ENCODE results near the gene HEY2.

HEY2 gene

GRCh38 chr6:125748406-125749172 is 843 bp upstream of the HEY2 start:
- H2AFZ ChIP-seq (ENCODE audit: low read length) = peak overlapping the region; percentile 80

GRCh38 chr6:125749865-125750691 is 646 bp downstream of the HEY2 start:
- no peaks in the 10 kb centered on the region for H4K20me1 ChIP-seq (ENCODE audit: insufficient read depth, low read length)
- H3F3A ChIP-seq (ENCODE audit: insufficient read depth, low read length) = peaks cover 42% of the 10 kb centered on the region
- H3K27ac ChIP-seq (ENCODE audit: low read length) = peak overlapping the region; percentile 50; the same call in 1 of the 2 replicates
- TF ChIP-seq CTCF (IDR thresholded peaks at IDR 0.05; ENCODE audit: low read length) = no peak
- TF ChIP-seq EZH2phosphoT487 (IDR thresholded peaks at IDR 0.05; ENCODE audit: low read length) = no peak
- TF ChIP-seq EZH2 (optimal IDR thresholded peaks at IDR 0.05; ENCODE audit: low read depth, low read length) = no peak
- peak overlapping the region; percentile 90 for H3K4me3 ChIP-seq (ENCODE audit: low read length)
- H3K36me3 ChIP-seq (replicated peaks; ENCODE audit: insufficient read depth, low read length) = no peaks in the 10 kb centered on the region
- peaks cover 6% of the 10 kb centered on the region; the same call in 1 of the 2 replicates for H3K4me1 ChIP-seq (ENCODE audit: low read length)
- H3K9me3 ChIP-seq (replicated peaks; ENCODE audit: insufficient read depth, low read length) = no peaks in the 10 kb centered on the region
- H3K27me3 ChIP-seq (replicated peaks; ENCODE audit: insufficient read depth, low read length) = no peaks in the 10 kb centered on the region
- peak overlapping the region; percentile 88 for H2AFZ ChIP-seq (ENCODE audit: low read length)
- peak; percentile 42 for DNase-seq
- H3K79me2 ChIP-seq (ENCODE audit: low read length) = no peaks in the 10 kb centered on the region
- no peaks in the 10 kb centered on the region for H3K9me2 ChIP-seq (replicated peaks; ENCODE audit: insufficient read depth, low read length)
- H3K9ac ChIP-seq (ENCODE audit: low read length) = peak overlapping the region; percentile 78
- peak overlapping the region; percentile 86 for H3K4me2 ChIP-seq (ENCODE audit: low read depth, low read length)

More at GRCh38 chr6:125748406-125749172, 843 bp upstream of the HEY2 start:
- H3K4me1 ChIP-seq (ENCODE audit: low read length) = peaks cover 6% of the 10 kb centered on the region; the same call in 1 of the 2 replicates
- H4K20me1 ChIP-seq (ENCODE audit: insufficient read depth, low read length) = no peaks in the 10 kb centered on the region
- H3K9ac ChIP-seq (ENCODE audit: low read length) = peak overlapping the region; percentile 94
- no peaks in the 10 kb centered on the region for H3K36me3 ChIP-seq (replicated peaks; ENCODE audit: insufficient read depth, low read length)
- peak overlapping the region; percentile 94 for H3K27ac ChIP-seq (ENCODE audit: low read length)
- H3K4me2 ChIP-seq (ENCODE audit: low read depth, low read length) = peak overlapping the region; percentile 89
- H3K9me3 ChIP-seq (replicated peaks; ENCODE audit: insufficient read depth, low read length) = no peaks in the 10 kb centered on the region
- H3F3A ChIP-seq (ENCODE audit: insufficient read depth, low read length) = peaks cover 42% of the 10 kb centered on the region
- no peaks in the 10 kb centered on the region for H3K79me2 ChIP-seq (ENCODE audit: low read length)
- peak overlapping the region; percentile 70 for H3K4me3 ChIP-seq (ENCODE audit: low read length)
- no peak for TF ChIP-seq EZH2phosphoT487 (IDR thresholded peaks at IDR 0.05; ENCODE audit: low read length)
- no peak for TF ChIP-seq CTCF (IDR thresholded peaks at IDR 0.05; ENCODE audit: low read length)
- DNase-seq = no peak
- no peaks in the 10 kb centered on the region for H3K9me2 ChIP-seq (replicated peaks; ENCODE audit: insufficient read depth, low read length)
- H3K27me3 ChIP-seq (replicated peaks; ENCODE audit: insufficient read depth, low read length) = no peaks in the 10 kb centered on the region

GRCh38 chr6:125750692-125751333 is 1.4 kb downstream of the HEY2 start:
- peak overlapping the region; percentile 50; the same call in 1 of the 2 replicates for H3K27ac ChIP-seq (ENCODE audit: low read length)
- H3K9me3 ChIP-seq (replicated peaks; ENCODE audit: insufficient read depth, low read length) = no peaks in the 10 kb centered on the region
- H3K27me3 ChIP-seq (replicated peaks; ENCODE audit: insufficient read depth, low read length) = no peaks in the 10 kb centered on the region
- peaks cover 6% of the 10 kb centered on the region; the same call in 1 of the 2 replicates for H3K4me1 ChIP-seq (ENCODE audit: low read length)
- peak overlapping the region; percentile 88; the same call in 1 of the 2 replicates for H2AFZ ChIP-seq (ENCODE audit: low read length)
- no peak for TF ChIP-seq EZH2 (optimal IDR thresholded peaks at IDR 0.05; ENCODE audit: low read depth, low read length)
- TF ChIP-seq CTCF (IDR thresholded peaks at IDR 0.05; ENCODE audit: low read length) = no peak
- no peak for TF ChIP-seq EZH2phosphoT487 (IDR thresholded peaks at IDR 0.05; ENCODE audit: low read length)
- H3K79me2 ChIP-seq (ENCODE audit: low read length) = no peaks in the 10 kb centered on the region
- H3F3A ChIP-seq (ENCODE audit: insufficient read depth, low read length) = peaks cover 42% of the 10 kb centered on the region
- peak overlapping the region; percentile 90 for H3K4me3 ChIP-seq (ENCODE audit: low read length)
- peak overlapping the region; percentile 86 for H3K4me2 ChIP-seq (ENCODE audit: low read depth, low read length)
- peak; percentile 14 for DNase-seq
- H3K9ac ChIP-seq (ENCODE audit: low read length) = peak overlapping the region; percentile 78
- no peaks in the 10 kb centered on the region for H4K20me1 ChIP-seq (ENCODE audit: insufficient read depth, low read length)
- no peaks in the 10 kb centered on the region for H3K9me2 ChIP-seq (replicated peaks; ENCODE audit: insufficient read depth, low read length)
- no peaks in the 10 kb centered on the region for H3K36me3 ChIP-seq (replicated peaks; ENCODE audit: insufficient read depth, low read length)
